ENCODE results near the gene LOX.

LOX gene

GRCh38 chr5:122019919-122020590, 58.0 kb downstream of the LOX start:
- no peaks in the 10 kb centered on the region for H3K36me3 ChIP-seq (ENCODE audit: insufficient read depth)
- TF ChIP-seq CTCF (conservative IDR thresholded peaks at IDR 0.05; ENCODE audit: low read depth, low read length): no peak
- H3K27ac ChIP-seq: no peak overlapping the region

GRCh38 chr5:122015471-122015870, 62.6 kb downstream of the LOX start:
- no peaks in the 10 kb centered on the region for H3K27me3 ChIP-seq (ENCODE audit: insufficient read depth, low read depth)
- no peak overlapping the region for H3K4me3 ChIP-seq (IDR thresholded peaks at IDR 0.05; ENCODE audit: insufficient read depth, low read depth, low read length)
- no peak for TF ChIP-seq CTCF (conservative IDR thresholded peaks at IDR 0.05; ENCODE audit: low read depth, low read length)
- no peaks in the 10 kb centered on the region; the same call in 1 of the 2 replicates for H3K79me2 ChIP-seq (ENCODE audit: insufficient read depth, low read depth)
- no peak overlapping the region for H3K9ac ChIP-seq
- H3K36me3 ChIP-seq (ENCODE audit: insufficient read depth): no peaks in the 10 kb centered on the region
- H3K4me2 ChIP-seq: no peak overlapping the region
- H3K4me1 ChIP-seq (ENCODE audit: low read depth, poor library complexity, severe bottlenecking): no peaks in the 10 kb centered on the region
- 0 out of 2 replicates have a peak, but pooled peaks cover 2% of the 10 kb centered on the region for H4K20me1 ChIP-seq (ENCODE audit: insufficient read depth)
- no peak overlapping the region for H2AFZ ChIP-seq (ENCODE audit: low read depth)
- no peak overlapping the region for H3K27ac ChIP-seq

More at GRCh38 chr5:122019919-122020590, 58.0 kb downstream of the LOX start:
- Histone ChIP-seq H3K4me3 (IDR thresholded peaks at IDR 0.05; ENCODE audit: insufficient read depth, low read depth, low read length) (no peak overlapping the region), H2AFZ (ENCODE audit: low read depth) (no peak overlapping the region), H3K79me2 (ENCODE audit: insufficient read depth, low read depth) (no peaks in the 10 kb centered on the region), H3K9ac (no peak overlapping the region), H3K27me3 (ENCODE audit: insufficient read depth, low read depth) (no peaks in the 10 kb centered on the region), H3K4me1 (ENCODE audit: low read depth, poor library complexity, severe bottlenecking) (no peaks in the 10 kb centered on the region), H4K20me1 (ENCODE audit: insufficient read depth) (no peaks in the 10 kb centered on the region), H3K4me2 (no peak overlapping the region)

GRCh38 chr5:122014236-122014935, 63.7 kb downstream of the LOX start:
- Histone ChIP-seq H3K4me3 (IDR thresholded peaks at IDR 0.05; ENCODE audit: insufficient read depth, low read depth, low read length) (no peak overlapping the region), H3K9ac (no peak overlapping the region), H4K20me1 (ENCODE audit: insufficient read depth) (0 out of 2 replicates have a peak, but pooled peaks cover 2% of the 10 kb centered on the region), H3K27me3 (ENCODE audit: insufficient read depth, low read depth) (no peaks in the 10 kb centered on the region), H3K4me1 (ENCODE audit: low read depth, poor library complexity, severe bottlenecking) (no peaks in the 10 kb centered on the region), H2AFZ (ENCODE audit: low read depth) (no peak overlapping the region), H3K79me2 (ENCODE audit: insufficient read depth, low read depth) (no peaks in the 10 kb centered on the region; the same call in 1 of the 2 replicates), H3K27ac (no peak overlapping the region), H3K4me2 (no peak overlapping the region), H3K36me3 (ENCODE audit: insufficient read depth) (no peaks in the 10 kb centered on the region)
- TF ChIP-seq CTCF (conservative IDR thresholded peaks at IDR 0.05; ENCODE audit: low read depth, low read length): no peak
